ENCODE data around the gene CCSER1. TPM values are rescaled to one million over a fixed set of nuclear protein-coding genes. Genes with fewer than 3 reads are reported as not detected.

The CCSER1 gene
- total and polyA plus RNA-seq, 9 donors = 0.21 to 8.3 (median 3.2) TPM

GRCh38 chr4:90584051-90584450, 456.9 kb downstream of the CCSER1 start:
- H3K27me3 ChIP-seq = no peaks in the 10 kb centered on the region
- H3K4me1 ChIP-seq (ENCODE audit: insufficient read depth) = no peaks in the 10 kb centered on the region
- H3K27ac ChIP-seq = no peak overlapping the region
- TF ChIP-seq POLR2A (IDR thresholded peaks at IDR 0.05) (no peak), EP300 (IDR thresholded peaks at IDR 0.05) (no peak), CTCF (IDR thresholded peaks at IDR 0.05) (no peak)
- DNase-seq = no peak
- no peak overlapping the region for H3K4me3 ChIP-seq
- intact Hi-C loops (cut with DNase I) = no loop called here
- WGBS, 3 donors = 74 to 78% (median 75%) methylated on average over 2 of the region's 2 CpGs
- no peaks in the 10 kb centered on the region for H3K36me3 ChIP-seq
- no peaks in the 10 kb centered on the region for H3K9me3 ChIP-seq

- H3K4me1 ChIP-seq (ENCODE audit: insufficient read depth) = no peaks in the 10 kb centered on the region
- H3K9me3 ChIP-seq = no peaks in the 10 kb centered on the region
- WGBS, 3 donors = 89 to 94% (median 90%) methylated on average over 8 of the region's 8 CpGs
- DNase-seq = no peak
- intact Hi-C loops (cut with DNase I) = no loop called here
- H3K27me3 ChIP-seq = no peaks in the 10 kb centered on the region
- H3K27ac ChIP-seq = no peak overlapping the region
- H3K4me3 ChIP-seq = no peak overlapping the region
- TF ChIP-seq EP300 (IDR thresholded peaks at IDR 0.05) (no peak), POLR2A (IDR thresholded peaks at IDR 0.05) (no peak), CTCF (IDR thresholded peaks at IDR 0.05) (no peak)
- H3K36me3 ChIP-seq = no peaks in the 10 kb centered on the region
Measured at GRCh38 chr4:90585961-90586360, 458.8 kb downstream of the CCSER1 start.

GRCh38 chr4:90586799-90587198, 459.6 kb downstream of the CCSER1 start:
- intact Hi-C loops (cut with DNase I) = no loop called here
- TF ChIP-seq POLR2A (IDR thresholded peaks at IDR 0.05) (no peak), CTCF (IDR thresholded peaks at IDR 0.05) (no peak), EP300 (IDR thresholded peaks at IDR 0.05) (no peak)
- H3K27ac ChIP-seq = no peak overlapping the region
- DNase-seq = no peak
- no peaks in the 10 kb centered on the region for H3K4me1 ChIP-seq (ENCODE audit: insufficient read depth)
- no peaks in the 10 kb centered on the region for H3K27me3 ChIP-seq
- no peaks in the 10 kb centered on the region for H3K9me3 ChIP-seq
- no peak overlapping the region for H3K4me3 ChIP-seq
- WGBS, 3 donors = 86 to 91% (median 89%) methylated on average over 6 of the region's 6 CpGs
- no peaks in the 10 kb centered on the region for H3K36me3 ChIP-seq

GRCh38 chr4:90597927-90598326, 470.7 kb downstream of the CCSER1 start:
- Histone ChIP-seq H3K27me3 (no peaks in the 10 kb centered on the region), H3K27ac (no peak overlapping the region), H3K36me3 (no peaks in the 10 kb centered on the region), H3K4me3 (no peak overlapping the region), H3K4me1 (ENCODE audit: insufficient read depth) (no peaks in the 10 kb centered on the region), H3K9me3 (no peaks in the 10 kb centered on the region)
- no peak for DNase-seq
- 83 to 87% (median 87%) methylated on average over 4 of the region's 4 CpGs for WGBS, 3 donors
- TF ChIP-seq CTCF (IDR thresholded peaks at IDR 0.05) (no peak), POLR2A (IDR thresholded peaks at IDR 0.05) (no peak), EP300 (IDR thresholded peaks at IDR 0.05) (no peak)
- intact Hi-C loops (cut with DNase I) = no loop called here

- DNase-seq = no peak
- no peak overlapping the region for H3K27ac ChIP-seq
- no peak overlapping the region for H3K4me3 ChIP-seq
- intact Hi-C loops (cut with DNase I) = no loop called here
- no peaks in the 10 kb centered on the region for H3K9me3 ChIP-seq
- no peaks in the 10 kb centered on the region for H3K36me3 ChIP-seq
- TF ChIP-seq CTCF (IDR thresholded peaks at IDR 0.05) (no peak), POLR2A (IDR thresholded peaks at IDR 0.05) (no peak), EP300 (IDR thresholded peaks at IDR 0.05) (no peak)
- no peaks in the 10 kb centered on the region for H3K27me3 ChIP-seq
- no peaks in the 10 kb centered on the region for H3K4me1 ChIP-seq (ENCODE audit: insufficient read depth)
- WGBS, 3 donors = 68 to 93% (median 79%) methylated on average over 2 of the region's 2 CpGs
Measured at GRCh38 chr4:90598741-90599140, 471.5 kb downstream of the CCSER1 start.
